AG04450 (cell line): Measurements from ENCODE around the gene ZNF71. TPM values are rescaled to one million over a fixed set of nuclear protein-coding genes. Genes with fewer than 3 reads are reported as not detected.

Experiments
- CTCF ChIA-PET: fragments of 300-600, 350-600 bp; formaldehyde crosslinking; extraction: SDS; loops from one replicate; lab custom pipeline; 2022; ENCODE audit warnings: antibody characterized with exemption, inconsistent platforms; lab: Charles Lee
- POLR2A ChIA-PET: fragments of 350-600 bp; formaldehyde crosslinking; extraction: SDS; loops from one replicate; lab custom pipeline; 2021; ENCODE audit warnings: antibody characterized with exemption, inconsistent platforms; lab: Yijun Ruan, JAX
- DNase-seq: peaks from one replicate; pipeline ENCODE4 v3.0.0-alpha.2; 2011; ENCODE audit warnings: low read depth, low spot score
- H3K27ac ChIP-seq: one replicate; pipeline ENCODE4 v1.5.1; 2012; ENCODE audit warnings: low read depth, low read length, control low read depth
- H3K27me3 ChIP-seq: one replicate; pipeline ENCODE4 v1.6.0; 2012; ENCODE audit warnings: low read length; ENCODE audit not compliant: control insufficient read depth, insufficient read depth
- H3K4me3 ChIP-seq: 2 replicates; pipeline ENCODE4 v1.5.1; 2011; ENCODE audit warnings: mild to moderate bottlenecking, low read depth, low read length, control low read depth
- H3K9me3 ChIP-seq: 2 replicates; pipeline ENCODE4 v1.5.1; 2012; ENCODE audit warnings: low read length; ENCODE audit not compliant: control insufficient read depth, insufficient read depth
- polyA plus RNA-seq: library from polyadenylated mRNA; depleted of rRNA; stranded (reverse); fragments of >200 nt; gene quantifications from 2 replicates; pipeline ENCODE4 v1.2.3, GENCODE V29; 2011
- TF ChIP-seq, protein P1 (sequence below): IDR thresholded peaks from 2 replicates; pipeline ENCODE4 v1.5.1; 2011; ENCODE audit warnings: low read depth, low read length, control low read depth, inconsistent platforms

Gene ZNF71
- polyA plus RNA-seq, 1 experiment, result 4.7 TPM

DNA sequence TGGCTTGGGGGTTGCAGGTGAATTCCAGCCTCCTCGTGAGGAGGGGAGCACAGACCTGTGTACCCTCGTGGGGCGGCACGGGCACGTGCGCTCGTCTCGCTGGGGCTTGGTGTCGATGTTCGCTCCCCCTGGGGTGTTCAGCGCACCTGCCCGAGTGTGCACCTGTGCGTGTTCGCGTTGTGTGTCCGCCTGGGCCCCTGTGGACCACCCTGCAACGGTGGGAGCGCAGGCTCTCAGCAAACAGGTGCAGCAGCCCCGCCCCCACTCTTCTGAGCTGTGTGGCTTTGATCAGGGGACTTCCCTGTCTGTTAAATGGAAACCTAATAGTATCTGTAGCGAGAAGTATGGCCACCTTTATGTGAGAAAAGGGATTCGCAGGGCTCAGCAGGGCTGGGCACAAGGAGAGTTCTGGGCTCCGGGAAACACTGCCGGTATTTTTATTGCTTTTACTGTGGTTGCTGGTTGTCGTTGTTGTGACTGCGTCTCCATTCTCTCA, 48.4 kb downstream of the ZNF71 start:
- Histone ChIP-seq H3K27ac (no peak overlapping the region), H3K27me3 (no peaks in the 10 kb centered on the region), H3K9me3 (peaks cover 59% of the 10 kb centered on the region), H3K4me3 (no peak overlapping the region)
- ChIA-PET CTCF (no interaction called here), POLR2A (no interaction called here)
- TF ChIP-seq, protein P1, sequence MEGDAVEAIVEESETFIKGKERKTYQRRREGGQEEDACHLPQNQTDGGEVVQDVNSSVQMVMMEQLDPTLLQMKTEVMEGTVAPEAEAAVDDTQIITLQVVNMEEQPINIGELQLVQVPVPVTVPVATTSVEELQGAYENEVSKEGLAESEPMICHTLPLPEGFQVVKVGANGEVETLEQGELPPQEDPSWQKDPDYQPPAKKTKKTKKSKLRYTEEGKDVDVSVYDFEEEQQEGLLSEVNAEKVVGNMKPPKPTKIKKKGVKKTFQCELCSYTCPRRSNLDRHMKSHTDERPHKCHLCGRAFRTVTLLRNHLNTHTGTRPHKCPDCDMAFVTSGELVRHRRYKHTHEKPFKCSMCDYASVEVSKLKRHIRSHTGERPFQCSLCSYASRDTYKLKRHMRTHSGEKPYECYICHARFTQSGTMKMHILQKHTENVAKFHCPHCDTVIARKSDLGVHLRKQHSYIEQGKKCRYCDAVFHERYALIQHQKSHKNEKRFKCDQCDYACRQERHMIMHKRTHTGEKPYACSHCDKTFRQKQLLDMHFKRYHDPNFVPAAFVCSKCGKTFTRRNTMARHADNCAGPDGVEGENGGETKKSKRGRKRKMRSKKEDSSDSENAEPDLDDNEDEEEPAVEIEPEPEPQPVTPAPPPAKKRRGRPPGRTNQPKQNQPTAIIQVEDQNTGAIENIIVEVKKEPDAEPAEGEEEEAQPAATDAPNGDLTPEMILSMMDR, result no peak
- DNase-seq, result no peak

DNA sequence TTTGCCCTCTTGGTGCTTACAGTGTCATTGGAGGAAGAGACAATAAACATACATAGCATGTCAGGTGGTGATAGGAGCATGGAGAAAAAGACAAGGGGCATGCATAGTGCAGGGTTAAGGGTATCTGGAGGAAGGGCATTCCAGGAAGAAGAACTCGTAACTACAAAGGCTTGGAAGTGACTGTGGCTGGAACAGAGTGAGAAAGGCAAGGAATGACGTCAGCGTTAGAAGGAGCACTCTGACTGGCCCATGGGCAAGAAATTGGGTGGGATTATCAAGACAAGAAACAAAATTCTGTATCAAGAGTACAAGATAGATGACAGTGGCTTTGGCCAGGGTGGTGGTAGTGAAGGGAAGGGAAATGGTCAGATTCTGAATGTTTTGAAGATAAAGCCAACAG, 59.0 kb downstream of the ZNF71 start:
- Histone ChIP-seq H3K4me3 (no peak overlapping the region), H3K9me3 (peaks cover 44% of the 10 kb centered on the region), H3K27ac (no peak overlapping the region), H3K27me3 (no peaks in the 10 kb centered on the region)
- no peak for DNase-seq
- ChIA-PET POLR2A (no interaction called here), CTCF (no interaction called here)
- TF ChIP-seq, protein P1, result no peak

GRCh38 chr19:56660381-56661107, 65.4 kb downstream of the ZNF71 start:
- CTCF ChIA-PET, result no interaction called here
- TF ChIP-seq, protein P1, result no peak
- no peak overlapping the region for H3K27ac ChIP-seq
- H3K27me3 ChIP-seq, result no peaks in the 10 kb centered on the region
- no peak overlapping the region for H3K4me3 ChIP-seq
- no peak for DNase-seq
- H3K9me3 ChIP-seq, result peaks cover 70% of the 10 kb centered on the region
- POLR2A ChIA-PET, result no interaction called here

DNA sequence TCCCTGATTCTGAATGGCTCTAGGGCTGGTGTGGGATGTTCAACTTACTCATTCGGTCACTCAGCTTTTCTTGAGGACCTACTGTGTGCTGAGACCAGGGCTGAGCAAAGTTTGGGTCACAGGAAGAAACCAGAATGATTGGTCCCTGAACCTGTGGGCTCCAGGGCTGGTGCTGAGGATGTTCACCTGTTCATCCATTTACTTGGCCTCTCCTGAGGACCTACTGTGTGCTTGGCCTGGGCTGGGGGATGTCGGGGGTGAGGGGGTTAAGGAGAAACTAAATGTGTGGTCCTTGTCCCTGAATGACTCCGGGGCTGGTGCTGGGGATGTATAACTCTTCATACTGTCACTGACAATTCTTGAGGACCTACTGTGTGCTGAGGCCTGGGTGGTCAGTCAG, 66.1 kb downstream of the ZNF71 start:
- no peak overlapping the region for H3K27ac ChIP-seq
- ChIA-PET POLR2A (no interaction called here), CTCF (no interaction called here)
- H3K9me3 ChIP-seq, result peaks cover 77% of the 10 kb centered on the region
- no peaks in the 10 kb centered on the region for H3K27me3 ChIP-seq
- DNase-seq, result no peak
- TF ChIP-seq, protein P1, result no peak
- no peak overlapping the region for H3K4me3 ChIP-seq

DNA sequence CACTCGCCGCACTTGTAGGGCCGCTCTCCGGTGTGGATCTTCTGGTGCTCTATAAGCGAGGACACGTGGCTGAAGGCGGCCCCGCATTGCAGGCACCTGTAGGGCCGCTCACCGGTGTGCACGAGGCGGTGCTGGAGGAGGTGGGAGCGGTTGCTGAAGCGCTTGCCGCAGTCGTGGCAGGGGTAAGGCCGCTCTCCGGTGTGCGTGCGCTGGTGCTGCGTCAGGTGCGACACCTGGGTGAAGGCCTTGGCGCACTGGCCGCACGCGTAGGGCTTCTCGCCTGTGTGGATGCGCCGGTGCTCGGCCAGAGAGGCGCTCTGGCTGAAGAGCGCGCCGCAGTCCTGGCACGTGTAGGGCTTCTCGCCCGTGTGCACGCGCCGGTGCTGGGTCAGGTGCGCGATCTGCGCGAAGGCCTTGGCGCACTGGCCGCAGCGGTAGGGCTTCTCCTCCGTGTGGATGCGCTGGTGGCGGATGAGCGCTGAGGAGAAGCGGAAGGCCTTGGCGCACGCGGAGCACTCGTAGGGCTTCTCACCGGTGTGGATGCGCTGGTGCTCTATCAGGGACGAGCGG, 68.9 kb downstream of the ZNF71 start:
- ChIA-PET POLR2A (no interaction called here), CTCF (no interaction called here)
- H3K4me3 ChIP-seq, result no peak overlapping the region
- peaks cover 94% of the 10 kb centered on the region for H3K9me3 ChIP-seq
- no peaks in the 10 kb centered on the region for H3K27me3 ChIP-seq
- TF ChIP-seq, protein P1, result no peak
- DNase-seq, result no peak
- no peak overlapping the region for H3K27ac ChIP-seq
